Keratinocyte (primary cell): ENCODE measurements around the gene TMCC2. TPM values are rescaled to one million over a fixed set of nuclear protein-coding genes. Genes with fewer than 3 reads are reported as not detected.

Source experiments
- DNase-seq: peaks from one replicate; pipeline ENCODE4 v3.0.0-alpha.2; 2011; ENCODE audit warnings: low read depth, missing footprints, low spot score
- FAIRE-seq: peaks from 2 replicates; lab custom pipeline; 2011; peaks lifted over from hg19 to GRCh38; lab: Jason Lieb, UNC
- H2AFZ ChIP-seq: 2 replicates; pipeline ENCODE4 v1.6.0; 2012; ENCODE audit warnings: low read length, control low read depth, inconsistent platforms; ENCODE audit not compliant: control insufficient read depth
- H3K27ac ChIP-seq: 2 replicates; pipeline ENCODE4 v1.5.1; 2011; ENCODE audit warnings: low read length; ENCODE audit not compliant: control insufficient read depth, insufficient read depth
- H3K27me3 ChIP-seq: 3 replicates; pipeline ENCODE4 v1.6.0; 2011; ENCODE audit warnings: low read length; ENCODE audit not compliant: control insufficient read depth, insufficient read depth; ENCODE audit errors: extremely low read depth
- H3K36me3 ChIP-seq, 2 experiments: 2 replicates in 1 of 2; 3 replicates in 1 of 2; pipeline ENCODE4 v1.5.1; 2011; ENCODE audit warnings: low read length in 2 of 2, mild to moderate bottlenecking in 1 of 2; ENCODE audit not compliant: control insufficient read depth in 2 of 2, insufficient read depth in 2 of 2; ENCODE audit errors: extremely low read depth in 1 of 2
- H3K4me1 ChIP-seq: 3 replicates; pipeline ENCODE4 v1.5.1; 2011; ENCODE audit warnings: low read length; ENCODE audit not compliant: control insufficient read depth, insufficient read depth; ENCODE audit errors: extremely low read depth
- H3K4me2 ChIP-seq: 3 replicates; pipeline ENCODE4 v1.6.0; 2011; ENCODE audit warnings: low read depth, low read length; ENCODE audit not compliant: control insufficient read depth, insufficient read depth; ENCODE audit errors: extremely low read depth
- H3K4me3 ChIP-seq, 3 experiments: fragments of 200-600 bp in 1 of 3; sonication (generic) in 1 of 3; 2 replicates in 2 of 3; 3 replicates in 1 of 3; pipeline ENCODE4 v1.5.1; 2011 to 2016; ENCODE audit warnings: low read length in 3 of 3, mild to moderate bottlenecking in 3 of 3, control low read depth in 2 of 3, inconsistent platforms in 1 of 3, low read depth in 1 of 3, mixed read lengths in 1 of 3, mixed run types in 1 of 3, moderate library complexity in 1 of 3; ENCODE audit not compliant: control insufficient read depth in 2 of 3, insufficient read depth in 2 of 3; ENCODE audit errors: extremely low read depth in 1 of 3
- H3K79me2 ChIP-seq: 2 replicates; pipeline ENCODE4 v1.6.0; 2012; ENCODE audit warnings: low read length; ENCODE audit not compliant: control insufficient read depth, insufficient read depth
- H3K9ac ChIP-seq: 3 replicates; pipeline ENCODE4 v1.6.0; 2011; ENCODE audit warnings: low read length; ENCODE audit not compliant: control insufficient read depth, insufficient read depth; ENCODE audit errors: extremely low read depth
- H3K9me1 ChIP-seq: 3 replicates; pipeline ENCODE4 v1.6.0; 2011; ENCODE audit warnings: low read length; ENCODE audit not compliant: control insufficient read depth, insufficient read depth; ENCODE audit errors: extremely low read depth
- H3K9me3 ChIP-seq: 2 replicates; pipeline ENCODE4 v1.5.1; 2012; ENCODE audit warnings: low read depth, low read length; ENCODE audit not compliant: control insufficient read depth
- H4K20me1 ChIP-seq: 3 replicates; pipeline ENCODE4 v1.6.0; 2011; ENCODE audit warnings: low read length; ENCODE audit not compliant: control insufficient read depth, insufficient read depth; ENCODE audit errors: extremely low read depth
- CTCF ChIP-seq, 3 experiments: IDR thresholded peaks in 1 of 3; conservative IDR thresholded peaks in 1 of 3; optimal IDR thresholded peaks in 1 of 3; 2 replicates in 2 of 3; 3 replicates in 1 of 3; pipeline versions ENCODE3 to v1.5.1; 2011; ENCODE audit warnings: low read length in 3 of 3, mild to moderate bottlenecking in 3 of 3, moderate library complexity in 2 of 3, control low read depth in 1 of 3, inconsistent platforms in 1 of 3; ENCODE audit not compliant: insufficient read depth in 2 of 3; ENCODE audit errors: extremely low read depth in 1 of 3
- EZH2 ChIP-seq: IDR thresholded peaks from one replicate; pipeline ENCODE4 v1.6.1; 2012; ENCODE audit warnings: inconsistent platforms, mild to moderate bottlenecking, low read length, moderate library complexity
- dilution Hi-C: fragments of 300-500 bp; cut with MboI; formaldehyde crosslinking; loops from one replicate; pipeline ENCODE4 v1.7.0; 2020; ENCODE audit warnings: low sequenced_read_pairs; ENCODE audit not compliant: extremely low pct_ligation_motif_present
- polyA plus RNA-seq, 5 experiments: library from polyadenylated mRNA; depleted of rRNA in 3 of 5; stranded (reverse) in 3 of 5; stranded (forward) in 1 of 5; unstranded in 1 of 5; fragments of >200 nt; gene quantifications; 1 replicate in 1 of 5; 2 replicates in 3 of 5; 3 replicates in 1 of 5; pipeline versions ENCODE4 v1.2.1 to v1.2.3, GENCODE V29; 2011 to 2012; ENCODE audit warnings: missing spikeins in 2 of 5, low read depth in 1 of 5, low replicate concordance in 1 of 5

The TMCC2 gene
- polyA plus RNA-seq, 1 donor (not counting 4 experiments of a cell fraction or from before 2014, with no cell fraction given), result 0.60 TPM

- Histone ChIP-seq H3K9me3 (no peaks in the 10 kb centered on the region), H3K27ac (no peak overlapping the region), H3K4me3 (no peak overlapping the region), H3K36me3 (no peaks in the 10 kb centered on the region), H3K27me3 (no peaks in the 10 kb centered on the region), H3K4me2 (no peak overlapping the region), H3K4me1 (peaks cover 30% of the 10 kb centered on the region), H3K9me1 (no peaks in the 10 kb centered on the region), H2AFZ (no peak overlapping the region), H4K20me1 (no peaks in the 10 kb centered on the region), H3K9ac (no peak overlapping the region), H3K79me2 (no peaks in the 10 kb centered on the region)
- no peak for TF ChIP-seq EZH2
- no peak for TF ChIP-seq CTCF (optimal IDR thresholded peaks at IDR 0.05 in 1 of 3, IDR thresholded peaks at IDR 0.05 in 1 of 3, conservative IDR thresholded peaks at IDR 0.05 in 1 of 3; ENCODE audit: extremely low read depth in 1 of 3, insufficient read depth in 2 of 3, low read length in 3 of 3)
- dilution Hi-C loops, result no loop called here
- DNase-seq (no peak), FAIRE-seq (no peak)
These were observed 3.2 kb downstream of the TMCC2 start for GRCh38 chr1:205230982-205231381.

GRCh38 chr1:205232127-205232820 lies 4.5 kb downstream of the TMCC2 start:
- dilution Hi-C loops, result no loop called here
- FAIRE-seq (no peak), DNase-seq (no peak)
- no peak overlapping the region for H3K4me3 ChIP-seq
- no peaks in the 10 kb centered on the region for H3K9me1 ChIP-seq
- no peaks in the 10 kb centered on the region for H4K20me1 ChIP-seq
- no peaks in the 10 kb centered on the region for H3K36me3 ChIP-seq
- no peaks in the 10 kb centered on the region for H3K79me2 ChIP-seq
- no peaks in the 10 kb centered on the region for H3K9me3 ChIP-seq
- no peak overlapping the region for H3K9ac ChIP-seq
- TF ChIP-seq EZH2, result no peak
- no peak for TF ChIP-seq CTCF (optimal IDR thresholded peaks at IDR 0.05 in 1 of 3, IDR thresholded peaks at IDR 0.05 in 1 of 3, conservative IDR thresholded peaks at IDR 0.05 in 1 of 3; ENCODE audit: extremely low read depth in 1 of 3, insufficient read depth in 2 of 3, low read length in 3 of 3)
- no peak overlapping the region for H2AFZ ChIP-seq
- no peaks in the 10 kb centered on the region for H3K27me3 ChIP-seq
- H3K4me2 ChIP-seq, result no peak overlapping the region
- no peak overlapping the region for H3K27ac ChIP-seq
- H3K4me1 ChIP-seq, result peaks cover 17% of the 10 kb centered on the region
